ENCODE results near the gene RAD9A.

DNA sequence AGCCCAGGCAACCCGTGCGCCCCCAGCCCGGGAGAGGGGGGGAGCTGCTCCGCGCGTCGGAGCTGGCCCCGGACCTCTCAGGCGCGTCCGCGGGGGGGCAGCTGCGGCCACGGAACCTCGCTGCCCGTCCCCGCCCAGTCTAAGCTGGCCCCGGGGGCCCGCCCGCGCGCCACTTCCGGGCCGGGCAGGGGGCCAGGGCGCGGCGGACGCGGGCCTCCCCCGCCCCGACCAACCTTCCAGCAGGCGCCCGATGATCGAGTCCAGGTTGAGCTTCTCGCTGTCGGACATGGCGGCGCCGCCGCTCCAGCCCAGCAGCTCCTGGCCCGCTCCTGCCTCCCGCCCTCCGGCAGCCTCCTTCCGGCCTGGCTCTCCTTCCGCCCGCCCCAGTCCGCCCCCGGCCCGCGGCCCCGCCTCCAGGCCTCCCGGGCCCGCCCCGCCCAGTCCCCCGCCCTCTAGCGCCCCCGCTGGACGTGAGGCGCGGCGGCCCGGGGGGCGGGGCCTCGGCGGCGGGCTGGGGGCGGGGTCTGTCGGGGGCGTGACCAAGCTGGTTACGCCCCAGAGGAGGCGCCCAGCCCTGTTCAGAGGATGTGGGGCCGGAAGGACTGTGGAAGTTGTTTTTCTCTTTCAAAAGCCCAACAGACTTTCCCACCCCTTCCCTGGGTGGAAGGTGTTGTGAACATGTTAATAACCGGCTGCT, 9.9 kb downstream of the RAD9A start, which contains the start of gene PPP1CA:
- TF ChIP-seq EZH2 (IDR thresholded peaks at IDR 0.05; ENCODE audit: low read depth, unreplicated experiment) (no peak), POLR2AphosphoS5 (IDR thresholded peaks at IDR 0.05; ENCODE audit: low read depth) (peak; percentile 81), ZNF114 (CRISPR knock-in tag; IDR thresholded peaks at IDR 0.05) (no peak), JUNB (IDR thresholded peaks at IDR 0.05; ENCODE audit: unreplicated experiment) (no peak), CREB1 (CRISPR knock-in tag; IDR thresholded peaks at IDR 0.05; ENCODE audit: low read depth) (no peak), EZH2phosphoT487 (IDR thresholded peaks at IDR 0.05; ENCODE audit: unreplicated experiment) (no peak), ZNF331 (CRISPR knock-in tag; IDR thresholded peaks at IDR 0.05; ENCODE audit: low read depth) (no peak), NANOG (IDR thresholded peaks at IDR 0.05; ENCODE audit: borderline replicate concordance) (no peak), STAT1 (IDR thresholded peaks at IDR 0.05; ENCODE audit: unreplicated experiment) (no peak)
- TF ChIP-seq, protein P1, sequence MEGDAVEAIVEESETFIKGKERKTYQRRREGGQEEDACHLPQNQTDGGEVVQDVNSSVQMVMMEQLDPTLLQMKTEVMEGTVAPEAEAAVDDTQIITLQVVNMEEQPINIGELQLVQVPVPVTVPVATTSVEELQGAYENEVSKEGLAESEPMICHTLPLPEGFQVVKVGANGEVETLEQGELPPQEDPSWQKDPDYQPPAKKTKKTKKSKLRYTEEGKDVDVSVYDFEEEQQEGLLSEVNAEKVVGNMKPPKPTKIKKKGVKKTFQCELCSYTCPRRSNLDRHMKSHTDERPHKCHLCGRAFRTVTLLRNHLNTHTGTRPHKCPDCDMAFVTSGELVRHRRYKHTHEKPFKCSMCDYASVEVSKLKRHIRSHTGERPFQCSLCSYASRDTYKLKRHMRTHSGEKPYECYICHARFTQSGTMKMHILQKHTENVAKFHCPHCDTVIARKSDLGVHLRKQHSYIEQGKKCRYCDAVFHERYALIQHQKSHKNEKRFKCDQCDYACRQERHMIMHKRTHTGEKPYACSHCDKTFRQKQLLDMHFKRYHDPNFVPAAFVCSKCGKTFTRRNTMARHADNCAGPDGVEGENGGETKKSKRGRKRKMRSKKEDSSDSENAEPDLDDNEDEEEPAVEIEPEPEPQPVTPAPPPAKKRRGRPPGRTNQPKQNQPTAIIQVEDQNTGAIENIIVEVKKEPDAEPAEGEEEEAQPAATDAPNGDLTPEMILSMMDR (conservative IDR thresholded peaks at IDR 0.05; ENCODE audit: low read depth in 2 of 2) = peak in 1 of 2 experiments; percentile 43; a peak in 2 of 4 replicates
- TF ChIP-seq, protein P2, sequence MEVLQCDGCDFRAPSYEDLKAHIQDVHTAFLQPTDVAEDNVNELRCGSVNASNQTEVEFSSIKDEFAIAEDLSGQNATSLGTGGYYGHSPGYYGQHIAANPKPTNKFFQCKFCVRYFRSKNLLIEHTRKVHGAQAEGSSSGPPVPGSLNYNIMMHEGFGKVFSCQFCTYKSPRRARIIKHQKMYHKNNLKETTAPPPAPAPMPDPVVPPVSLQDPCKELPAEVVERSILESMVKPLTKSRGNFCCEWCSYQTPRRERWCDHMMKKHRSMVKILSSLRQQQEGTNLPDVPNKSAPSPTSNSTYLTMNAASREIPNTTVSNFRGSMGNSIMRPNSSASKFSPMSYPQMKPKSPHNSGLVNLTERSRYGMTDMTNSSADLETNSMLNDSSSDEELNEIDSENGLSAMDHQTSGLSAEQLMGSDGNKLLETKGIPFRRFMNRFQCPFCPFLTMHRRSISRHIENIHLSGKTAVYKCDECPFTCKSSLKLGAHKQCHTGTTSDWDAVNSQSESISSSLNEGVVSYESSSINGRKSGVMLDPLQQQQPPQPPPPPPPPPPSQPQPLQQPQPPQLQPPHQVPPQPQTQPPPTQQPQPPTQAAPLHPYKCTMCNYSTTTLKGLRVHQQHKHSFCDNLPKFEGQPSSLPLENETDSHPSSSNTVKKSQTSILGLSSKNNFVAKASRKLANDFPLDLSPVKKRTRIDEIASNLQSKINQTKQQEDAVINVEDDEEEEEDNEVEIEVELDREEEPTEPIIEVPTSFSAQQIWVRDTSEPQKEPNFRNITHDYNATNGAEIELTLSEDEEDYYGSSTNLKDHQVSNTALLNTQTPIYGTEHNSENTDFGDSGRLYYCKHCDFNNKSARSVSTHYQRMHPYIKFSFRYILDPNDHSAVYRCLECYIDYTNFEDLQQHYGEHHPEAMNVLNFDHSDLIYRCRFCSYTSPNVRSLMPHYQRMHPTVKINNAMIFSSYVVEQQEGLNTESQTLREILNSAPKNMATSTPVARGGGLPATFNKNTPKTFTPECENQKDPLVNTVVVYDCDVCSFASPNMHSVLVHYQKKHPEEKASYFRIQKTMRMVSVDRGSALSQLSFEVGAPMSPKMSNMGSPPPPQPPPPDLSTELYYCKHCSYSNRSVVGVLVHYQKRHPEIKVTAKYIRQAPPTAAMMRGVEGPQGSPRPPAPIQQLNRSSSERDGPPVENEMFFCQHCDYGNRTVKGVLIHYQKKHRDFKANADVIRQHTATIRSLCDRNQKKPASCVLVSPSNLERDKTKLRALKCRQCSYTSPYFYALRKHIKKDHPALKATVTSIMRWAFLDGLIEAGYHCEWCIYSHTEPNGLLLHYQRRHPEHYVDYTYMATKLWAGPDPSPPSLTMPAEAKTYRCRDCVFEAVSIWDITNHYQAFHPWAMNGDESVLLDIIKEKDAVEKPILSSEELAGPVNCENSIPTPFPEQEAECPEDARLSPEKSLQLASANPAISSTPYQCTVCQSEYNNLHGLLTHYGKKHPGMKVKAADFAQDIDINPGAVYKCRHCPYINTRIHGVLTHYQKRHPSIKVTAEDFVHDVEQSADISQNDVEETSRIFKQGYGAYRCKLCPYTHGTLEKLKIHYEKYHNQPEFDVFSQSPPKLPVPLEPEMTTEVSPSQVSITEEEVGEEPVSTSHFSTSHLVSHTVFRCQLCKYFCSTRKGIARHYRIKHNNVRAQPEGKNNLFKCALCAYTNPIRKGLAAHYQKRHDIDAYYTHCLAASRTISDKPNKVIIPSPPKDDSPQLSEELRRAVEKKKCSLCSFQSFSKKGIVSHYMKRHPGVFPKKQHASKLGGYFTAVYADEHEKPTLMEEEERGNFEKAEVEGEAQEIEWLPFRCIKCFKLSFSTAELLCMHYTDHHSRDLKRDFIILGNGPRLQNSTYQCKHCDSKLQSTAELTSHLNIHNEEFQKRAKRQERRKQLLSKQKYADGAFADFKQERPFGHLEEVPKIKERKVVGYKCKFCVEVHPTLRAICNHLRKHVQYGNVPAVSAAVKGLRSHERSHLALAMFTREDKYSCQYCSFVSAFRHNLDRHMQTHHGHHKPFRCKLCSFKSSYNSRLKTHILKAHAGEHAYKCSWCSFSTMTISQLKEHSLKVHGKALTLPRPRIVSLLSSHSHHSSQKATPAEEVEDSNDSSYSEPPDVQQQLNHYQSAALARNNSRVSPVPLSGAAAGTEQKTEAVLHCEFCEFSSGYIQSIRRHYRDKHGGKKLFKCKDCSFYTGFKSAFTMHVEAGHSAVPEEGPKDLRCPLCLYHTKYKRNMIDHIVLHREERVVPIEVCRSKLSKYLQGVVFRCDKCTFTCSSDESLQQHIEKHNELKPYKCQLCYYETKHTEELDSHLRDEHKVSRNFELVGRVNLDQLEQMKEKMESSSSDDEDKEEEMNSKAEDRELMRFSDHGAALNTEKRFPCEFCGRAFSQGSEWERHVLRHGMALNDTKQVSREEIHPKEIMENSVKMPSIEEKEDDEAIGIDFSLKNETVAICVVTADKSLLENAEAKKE (CRISPR knock-in tag; IDR thresholded peaks at IDR 0.05) = no peak
- TF ChIP-seq, protein P3, sequence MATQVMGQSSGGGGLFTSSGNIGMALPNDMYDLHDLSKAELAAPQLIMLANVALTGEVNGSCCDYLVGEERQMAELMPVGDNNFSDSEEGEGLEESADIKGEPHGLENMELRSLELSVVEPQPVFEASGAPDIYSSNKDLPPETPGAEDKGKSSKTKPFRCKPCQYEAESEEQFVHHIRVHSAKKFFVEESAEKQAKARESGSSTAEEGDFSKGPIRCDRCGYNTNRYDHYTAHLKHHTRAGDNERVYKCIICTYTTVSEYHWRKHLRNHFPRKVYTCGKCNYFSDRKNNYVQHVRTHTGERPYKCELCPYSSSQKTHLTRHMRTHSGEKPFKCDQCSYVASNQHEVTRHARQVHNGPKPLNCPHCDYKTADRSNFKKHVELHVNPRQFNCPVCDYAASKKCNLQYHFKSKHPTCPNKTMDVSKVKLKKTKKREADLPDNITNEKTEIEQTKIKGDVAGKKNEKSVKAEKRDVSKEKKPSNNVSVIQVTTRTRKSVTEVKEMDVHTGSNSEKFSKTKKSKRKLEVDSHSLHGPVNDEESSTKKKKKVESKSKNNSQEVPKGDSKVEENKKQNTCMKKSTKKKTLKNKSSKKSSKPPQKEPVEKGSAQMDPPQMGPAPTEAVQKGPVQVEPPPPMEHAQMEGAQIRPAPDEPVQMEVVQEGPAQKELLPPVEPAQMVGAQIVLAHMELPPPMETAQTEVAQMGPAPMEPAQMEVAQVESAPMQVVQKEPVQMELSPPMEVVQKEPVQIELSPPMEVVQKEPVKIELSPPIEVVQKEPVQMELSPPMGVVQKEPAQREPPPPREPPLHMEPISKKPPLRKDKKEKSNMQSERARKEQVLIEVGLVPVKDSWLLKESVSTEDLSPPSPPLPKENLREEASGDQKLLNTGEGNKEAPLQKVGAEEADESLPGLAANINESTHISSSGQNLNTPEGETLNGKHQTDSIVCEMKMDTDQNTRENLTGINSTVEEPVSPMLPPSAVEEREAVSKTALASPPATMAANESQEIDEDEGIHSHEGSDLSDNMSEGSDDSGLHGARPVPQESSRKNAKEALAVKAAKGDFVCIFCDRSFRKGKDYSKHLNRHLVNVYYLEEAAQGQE (IDR thresholded peaks at IDR 0.05; ENCODE audit: unreplicated experiment) = no peak
- TF ChIP-seq, protein P4, sequence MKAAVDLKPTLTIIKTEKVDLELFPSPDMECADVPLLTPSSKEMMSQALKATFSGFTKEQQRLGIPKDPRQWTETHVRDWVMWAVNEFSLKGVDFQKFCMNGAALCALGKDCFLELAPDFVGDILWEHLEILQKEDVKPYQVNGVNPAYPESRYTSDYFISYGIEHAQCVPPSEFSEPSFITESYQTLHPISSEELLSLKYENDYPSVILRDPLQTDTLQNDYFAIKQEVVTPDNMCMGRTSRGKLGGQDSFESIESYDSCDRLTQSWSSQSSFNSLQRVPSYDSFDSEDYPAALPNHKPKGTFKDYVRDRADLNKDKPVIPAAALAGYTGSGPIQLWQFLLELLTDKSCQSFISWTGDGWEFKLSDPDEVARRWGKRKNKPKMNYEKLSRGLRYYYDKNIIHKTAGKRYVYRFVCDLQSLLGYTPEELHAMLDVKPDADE (IDR thresholded peaks at IDR 0.05) = no peak

Measured in GM23338 (cell line).